Measurements from ENCODE around the gene SOD2.

DNA sequence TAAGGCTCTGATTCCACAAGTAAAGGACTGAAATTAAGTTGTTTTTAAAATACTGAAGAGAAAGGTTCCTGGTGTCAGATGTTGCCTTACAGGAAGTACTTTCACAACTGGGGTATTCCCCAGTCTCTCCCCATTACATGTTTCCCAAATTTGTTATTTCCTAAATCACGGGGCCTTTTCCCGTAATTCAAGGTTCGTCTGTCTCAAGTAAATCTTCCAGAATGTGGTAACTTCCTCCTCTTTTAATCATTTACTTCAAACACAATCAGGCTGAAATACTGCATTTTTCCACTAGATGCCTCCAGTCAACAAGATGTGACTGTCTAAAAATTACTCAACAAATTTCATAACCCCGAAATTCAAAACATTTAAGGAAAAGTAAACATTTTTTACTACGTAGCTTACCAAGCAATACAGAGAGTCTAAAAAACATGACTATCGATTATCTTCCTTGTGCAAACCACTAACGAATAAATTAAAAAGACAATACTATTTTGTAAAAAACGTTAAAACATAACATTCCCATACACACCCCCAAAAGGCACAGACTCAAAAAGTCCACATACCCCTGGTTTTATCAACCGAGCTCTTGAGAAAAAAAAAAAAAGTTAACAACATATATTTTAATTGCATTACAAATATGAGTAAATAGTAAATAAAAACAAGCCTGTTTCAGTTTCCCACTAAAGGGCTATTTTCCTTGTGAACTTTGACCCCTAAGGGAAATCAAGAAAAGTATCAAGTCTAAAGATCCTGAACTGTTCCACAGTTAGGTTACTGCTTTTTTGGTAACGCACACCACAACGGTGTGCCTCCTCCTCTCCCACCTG is 1.7 kb downstream of the SOD2 start:
- TF ChIP-seq RAD21 (IDR thresholded peaks at IDR 0.05; ENCODE audit: low read depth) (peak; percentile 42), CEBPB (IDR thresholded peaks at IDR 0.05) (no peak)

Measured in Ishikawa (cell line).